GM21529 (cell line): ENCODE results near the gene SLC19A1.
A peak's percentile ranks its signal among the peaks of the same experiment; 100 is the strongest.

Experiments used
- ATAC-seq: cut with Tn5 transposase; IDR thresholded peaks from one replicate; pipeline ENCODE4 v1.9.1; 2021; ENCODE audit not compliant: unreplicated experiment

Gene SLC19A1

GRCh38 chr21:45545691-45546531, 3.7 kb upstream of the SLC19A1 start:
- ATAC-seq: no peak

DNA sequence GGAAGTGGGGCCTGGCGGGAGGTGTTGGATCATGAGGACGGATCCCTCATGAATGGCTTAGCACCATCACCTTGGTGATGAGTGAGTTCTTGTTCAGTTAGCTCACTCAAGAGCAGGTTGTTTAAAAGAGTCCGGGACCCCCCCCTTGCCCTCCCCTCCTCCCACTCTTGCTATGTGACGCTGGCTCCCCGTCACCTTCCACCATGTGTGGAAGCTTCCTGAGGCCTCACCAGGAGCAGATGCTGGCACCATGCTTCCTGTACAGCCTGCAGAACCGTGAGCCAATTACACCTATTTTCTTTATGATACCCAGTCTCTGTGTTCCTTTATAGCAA, 3.0 kb upstream of the SLC19A1 start:
- ATAC-seq: no peak

DNA sequence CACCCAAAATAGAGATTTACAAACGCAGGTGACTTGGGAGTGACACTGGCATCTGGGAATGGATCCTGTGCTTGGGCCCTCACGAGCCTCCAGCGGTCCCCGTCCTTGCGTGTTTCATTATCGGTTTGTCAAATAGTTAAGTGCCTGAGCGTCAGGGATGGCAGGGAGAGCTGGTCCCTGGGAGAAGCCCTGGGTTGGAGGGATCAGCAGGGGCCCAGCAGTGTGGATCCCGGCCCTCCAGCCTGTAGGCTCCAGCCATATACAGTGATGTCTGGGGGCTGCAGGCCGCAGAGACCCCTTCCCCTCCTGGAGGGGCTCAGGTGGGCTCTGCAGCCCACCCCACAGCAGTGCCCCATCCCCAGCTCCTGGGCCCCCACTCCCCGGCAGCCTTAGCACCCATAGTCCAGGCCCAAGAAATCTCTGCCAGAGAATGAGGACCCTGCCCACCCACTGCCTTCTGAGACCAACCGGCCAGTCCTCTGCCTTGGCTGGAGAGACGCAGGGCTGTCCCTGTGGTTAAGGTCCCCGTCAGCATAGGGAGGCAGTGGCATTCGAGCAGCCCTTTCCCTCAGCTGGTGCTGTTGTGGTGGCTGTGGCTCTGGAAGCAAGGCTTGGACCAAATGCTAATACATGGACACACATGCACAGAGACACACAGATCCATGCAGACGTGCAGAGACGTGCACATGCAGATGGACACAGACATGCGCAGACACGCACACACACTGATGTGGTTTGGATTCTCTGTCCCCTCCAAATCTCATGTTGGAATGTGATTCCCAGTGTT, 2.4 kb upstream of the SLC19A1 start:
- no peak for ATAC-seq

DNA sequence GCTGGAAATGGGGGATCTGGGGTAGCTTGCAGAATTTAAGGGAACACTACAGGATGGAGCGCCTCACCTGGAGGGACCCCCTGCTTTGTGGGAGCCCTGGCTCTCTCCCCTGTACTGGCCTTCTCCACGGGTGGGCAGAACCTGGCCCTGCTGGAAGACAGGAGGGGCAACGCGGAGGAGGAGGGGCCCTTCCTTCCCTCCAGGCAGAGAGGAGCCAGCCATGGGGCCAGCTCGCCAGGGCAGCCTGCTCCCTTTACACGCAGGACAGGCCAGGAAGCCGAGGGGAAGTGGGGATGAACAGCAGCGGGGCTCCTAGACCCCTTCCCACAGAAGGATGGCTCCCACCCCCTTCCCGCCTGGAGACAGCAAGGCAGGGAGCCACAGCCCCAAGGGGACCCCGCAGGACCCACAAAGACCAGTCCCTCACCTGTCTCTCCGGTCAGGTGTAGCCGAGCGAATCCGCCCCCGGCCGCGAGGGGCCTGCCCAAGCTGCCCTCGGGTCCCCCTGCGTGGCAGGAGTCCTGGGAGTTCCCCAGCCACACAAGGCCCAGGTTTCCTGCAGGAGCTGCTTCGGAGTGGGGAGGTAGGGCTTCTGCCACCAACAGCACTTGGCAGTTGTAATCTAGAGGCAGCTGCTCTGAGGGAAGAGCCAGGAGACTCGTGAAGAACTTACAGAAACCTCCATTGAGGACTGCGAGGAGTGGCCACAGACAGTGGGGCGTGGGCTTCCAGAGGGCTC, 1.6 kb upstream of the SLC19A1 start:
- ATAC-seq: no peak

DNA sequence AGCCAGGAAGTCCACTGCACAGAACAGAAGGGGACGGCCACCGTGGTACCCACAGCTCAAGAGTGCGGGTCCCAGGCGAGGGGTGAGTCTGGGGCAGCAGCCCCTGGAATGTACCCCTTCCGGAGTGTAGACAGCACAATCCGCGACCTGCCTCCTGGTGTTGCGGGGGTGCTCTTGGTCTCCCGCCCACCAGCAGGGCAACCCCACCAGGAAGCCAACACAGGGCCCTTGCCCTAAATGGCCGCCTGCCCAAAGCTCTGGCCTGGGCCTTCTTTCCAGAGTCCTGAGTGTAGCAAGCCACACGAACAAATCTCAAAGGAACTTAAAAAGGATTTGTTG, 1.1 kb upstream of the SLC19A1 start:
- no peak for ATAC-seq

DNA sequence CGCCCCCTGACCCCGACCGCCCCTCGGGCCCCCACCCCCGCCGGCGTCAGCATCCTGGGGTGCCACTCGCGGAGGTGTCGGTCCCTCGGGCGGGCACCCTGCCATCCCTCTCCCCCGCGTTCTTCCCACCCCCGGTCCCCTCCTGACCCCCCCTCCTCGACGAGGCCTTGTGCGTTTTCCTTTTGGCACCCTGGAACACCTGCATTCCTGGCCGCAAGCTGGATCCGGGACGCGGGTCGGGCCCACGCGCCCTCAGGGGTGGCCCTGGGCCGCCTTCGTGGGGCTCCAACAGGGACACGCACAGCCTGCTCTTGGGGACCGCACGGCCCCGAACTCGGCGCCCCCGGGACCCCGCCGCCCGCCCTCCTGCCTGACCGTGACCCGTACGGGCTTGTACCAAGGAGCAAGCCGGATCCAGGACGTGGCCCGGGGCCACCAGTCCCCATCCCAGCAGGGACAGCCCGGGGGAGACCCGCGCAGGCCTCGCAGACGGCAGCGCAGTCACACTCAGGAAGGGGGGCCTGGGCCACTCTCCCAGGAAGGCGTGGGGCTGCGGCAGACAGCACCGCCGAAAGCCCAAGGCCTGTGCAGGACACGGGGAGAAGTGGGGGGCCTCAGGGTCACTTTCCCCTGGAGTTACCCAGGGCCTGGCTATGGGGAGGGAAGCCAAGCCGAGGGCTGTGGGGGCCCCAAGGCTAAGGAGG, 579 bp upstream of the SLC19A1 start:
- ATAC-seq: no peak

GRCh38 chr21:45541221-45542039, 810 bp downstream of the SLC19A1 start:
- peak; percentile 68 for ATAC-seq

- no peak for ATAC-seq
These were observed 1.7 kb downstream of the SLC19A1 start for GRCh38 chr21:45540601-45540970.

GRCh38 chr21:45539796-45540600, 2.2 kb downstream of the SLC19A1 start:
- ATAC-seq: no peak

DNA sequence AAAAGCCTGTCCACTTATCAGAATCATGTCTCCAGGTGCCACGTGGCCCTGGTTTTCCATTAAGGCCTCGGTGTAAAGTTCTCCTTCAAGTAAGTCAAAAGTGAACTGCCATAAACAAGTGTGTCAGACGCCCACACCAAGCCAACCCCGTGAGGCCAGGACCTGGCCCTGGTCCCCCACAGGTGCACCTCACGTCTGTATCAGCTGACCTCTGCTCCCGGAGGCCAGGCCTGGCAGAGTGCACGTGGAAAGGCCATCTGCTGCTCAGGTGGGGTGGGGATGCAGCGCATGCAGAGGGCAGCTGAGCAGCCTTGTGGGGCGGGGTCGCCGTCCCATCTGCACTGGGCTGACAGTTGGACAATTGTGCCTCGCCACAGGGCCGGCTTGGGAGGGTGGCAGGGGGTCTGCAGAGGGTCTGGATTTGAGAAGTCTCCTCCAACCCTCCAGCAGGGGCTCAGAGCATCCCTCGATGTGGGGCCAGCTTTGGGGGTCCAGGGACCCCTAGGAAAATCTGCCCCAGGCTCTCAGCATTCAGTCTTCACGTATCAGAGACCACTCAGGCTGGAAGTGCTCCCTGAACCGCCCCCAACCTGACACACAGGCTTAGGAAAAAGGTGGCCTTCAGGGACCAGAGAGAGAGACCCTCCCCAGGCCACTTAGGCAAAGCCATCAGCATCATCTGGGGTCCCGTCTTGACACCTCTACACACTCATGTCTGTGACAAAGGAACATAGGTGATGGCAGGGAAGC, 3.0 kb downstream of the SLC19A1 start:
- ATAC-seq: no peak

- no peak for ATAC-seq
These were observed 3.7 kb downstream of the SLC19A1 start for GRCh38 chr21:45538381-45539045.

DNA sequence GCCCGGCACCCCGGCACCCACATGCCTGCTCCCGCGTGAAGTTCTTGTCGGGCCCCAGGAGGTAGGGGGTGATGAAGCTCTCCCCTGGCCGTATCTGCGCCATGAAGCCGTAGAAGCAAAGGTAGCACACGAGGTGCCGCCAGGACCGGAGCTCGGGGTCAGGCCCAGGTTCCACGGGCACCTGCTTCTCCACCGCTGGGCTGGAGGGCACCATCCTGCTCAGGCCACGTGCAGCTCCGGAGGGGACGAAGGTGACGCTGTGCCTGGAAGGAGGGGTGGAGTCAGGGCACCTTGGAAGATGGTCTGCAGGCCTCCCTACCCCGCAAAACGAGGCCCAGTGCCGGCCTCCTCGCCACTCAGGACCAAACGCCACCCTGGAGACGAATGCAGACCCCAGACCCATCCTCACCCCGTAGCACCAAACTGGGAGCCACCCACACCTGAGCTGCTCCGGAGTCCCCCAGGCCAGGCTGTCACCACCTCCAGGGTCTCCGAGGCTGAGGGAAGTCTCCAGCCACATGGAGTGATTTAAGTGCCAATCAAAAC, 4.4 kb downstream of the SLC19A1 start:
- ATAC-seq: no peak

GRCh38 chr21:45537111-45537745, 5.0 kb downstream of the SLC19A1 start:
- ATAC-seq: no peak

DNA sequence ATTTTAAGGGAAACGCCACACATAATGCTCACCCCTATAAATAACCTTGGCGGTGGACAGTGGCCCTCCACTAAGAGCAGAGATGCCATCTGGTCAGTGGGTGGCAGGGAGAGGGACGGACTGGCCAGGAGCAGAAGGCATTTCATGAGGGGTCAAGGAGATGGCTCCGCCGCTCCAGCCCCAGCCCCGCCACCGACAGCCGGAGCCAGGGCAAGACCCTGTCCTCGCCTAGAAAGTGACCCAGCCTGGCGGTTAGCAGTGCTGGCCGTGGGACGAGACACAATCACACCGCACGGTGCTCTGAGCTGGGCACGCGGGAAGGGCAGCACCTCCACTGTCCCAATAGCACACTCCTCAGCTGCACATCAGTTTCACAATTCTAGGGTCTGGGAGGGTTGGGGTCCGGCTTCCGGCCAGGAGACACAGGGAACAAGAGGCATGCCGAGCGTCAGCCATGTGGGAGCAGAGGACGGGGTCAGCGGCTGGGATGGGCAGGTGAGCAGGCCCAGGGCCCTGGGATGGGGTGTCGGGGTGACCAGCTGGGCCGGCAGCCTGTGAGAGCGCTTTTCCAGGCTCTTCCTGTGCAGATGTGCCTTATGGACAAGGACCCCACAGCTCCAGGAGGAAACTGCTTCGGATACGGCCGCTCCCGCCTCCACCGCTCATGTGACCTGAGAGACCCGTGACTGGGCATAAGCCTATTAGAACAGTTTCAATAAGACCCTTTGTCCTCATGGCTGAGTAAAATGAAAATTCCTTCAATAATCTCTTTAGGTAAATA, 5.7 kb downstream of the SLC19A1 start:
- no peak for ATAC-seq

- no peak for ATAC-seq
These were observed 6.7 kb downstream of the SLC19A1 start for GRCh38 chr21:45535341-45536081.
